B cell (primary cell): ENCODE results near the gene CELF4. TPM values are rescaled to one million over a fixed set of nuclear protein-coding genes. Genes with fewer than 3 reads are reported as not detected.

Experiments
- ATAC-seq: fragments of 200-7000 bp; cut with Tn5 transposase; one replicate; pipeline ENCODE4 v1.10.0; 2021; ENCODE audit warnings: low read depth, mild to moderate bottlenecking, moderate number of reproducible peaks, moderate library complexity
- CTCF ChIA-PET: fragments of 350-600 bp; sonication (Branson Sonifier 250); formaldehyde crosslinking; loops from one replicate; lab custom pipeline; 2021; ENCODE audit warnings: antibody characterized with exemption, inconsistent platforms; lab: Charles Lee
- POLR2A ChIA-PET: fragments of 350-600 bp; sonication (Branson Sonifier 250); formaldehyde crosslinking; loops from one replicate; lab custom pipeline; 2021; ENCODE audit warnings: antibody characterized with exemption; lab: Charles Lee
- DNase-seq: peaks from one replicate; pipeline ENCODE4 v3.0.0; 2013
- H2AFZ ChIP-seq: 2 replicates; pipeline ENCODE4 v1.6.1; 2012; ENCODE audit warnings: mild to moderate bottlenecking, low read depth, low read length; ENCODE audit not compliant: insufficient read depth, poor library complexity, severe bottlenecking
- H3K27ac ChIP-seq, 2 donors: 1 replicate in 1 of 2; 2 replicates in 1 of 2; pipeline ENCODE4 v1.5.1; 2012 to 2013; ENCODE audit warnings: low read length in 2 of 2, mild to moderate bottlenecking in 2 of 2, moderate library complexity in 1 of 2
- H3K27me3 ChIP-seq, 4 experiments: fragments of 200-600 bp in 1 of 4; sonication (generic) in 1 of 4; replicated peaks in 1 of 4; 1 replicate in 2 of 4; 2 replicates in 2 of 4; pipeline versions ENCODE4 v1.6.1 to v1.7.0; 2013 to 2016; ENCODE audit warnings: low read length in 3 of 4, mild to moderate bottlenecking in 2 of 4, mixed read lengths in 1 of 4, moderate library complexity in 1 of 4; ENCODE audit not compliant: insufficient read depth in 4 of 4, control insufficient read depth in 3 of 4; ENCODE audit errors: control extremely low read depth in 1 of 4
- H3K36me3 ChIP-seq, 2 experiments: replicated peaks in 1 of 2; 1 replicate in 1 of 2; 2 replicates in 1 of 2; pipeline versions ENCODE4 v1.6.1 to v1.7.1; 2013; ENCODE audit warnings: low read length in 1 of 2; ENCODE audit not compliant: insufficient read depth in 2 of 2, control insufficient read depth in 1 of 2; ENCODE audit errors: control extremely low read depth in 1 of 2, extremely low read depth in 1 of 2
- H3K4me1 ChIP-seq, 2 donors: fragments of 200-600 bp in 1 of 2; sonication (generic) in 1 of 2; 1 replicate in 1 of 2; 2 replicates in 1 of 2; pipeline versions ENCODE4 v1.5.1 to v1.6.1; 2013 to 2017; ENCODE audit warnings: low read length in 2 of 2; ENCODE audit not compliant: control insufficient read depth in 2 of 2, insufficient read depth in 2 of 2
- H3K4me2 ChIP-seq: replicated peaks from 2 replicates; pipeline ENCODE3; 2012; ENCODE audit warnings: mild to moderate bottlenecking, low read depth, low read length; ENCODE audit not compliant: poor library complexity, severe bottlenecking
- H3K4me3 ChIP-seq, 5 experiments: fragments of 200-600 bp in 1 of 5; sonication (generic) in 1 of 5; 1 replicate in 3 of 5; 2 replicates in 2 of 5; pipeline versions ENCODE4 v1.5.1 to v1.7.0; 2011 to 2016; ENCODE audit warnings: low read length in 4 of 5, mild to moderate bottlenecking in 4 of 5, low read depth in 2 of 5, control low read depth in 1 of 5, moderate library complexity in 1 of 5; ENCODE audit not compliant: insufficient read depth in 1 of 5; ENCODE audit errors: control extremely low read depth in 1 of 5, extremely low read depth in 1 of 5
- H3K79me2 ChIP-seq: fragments of 200-600 bp; sonication (generic); one replicate; pipeline ENCODE4 v1.6.0; 2016; ENCODE audit warnings: low read length; ENCODE audit not compliant: control insufficient read depth, insufficient read depth
- H3K9ac ChIP-seq: fragments of 200-600 bp; sonication (generic); 2 replicates; pipeline ENCODE4 v1.6.1; 2017; ENCODE audit warnings: mild to moderate bottlenecking, low read length, moderate library complexity
- H3K9me3 ChIP-seq, 3 donors: one replicate each; pipeline versions ENCODE4 v1.6.1 to v1.7.1; 2013; ENCODE audit warnings: low read length in 2 of 3; ENCODE audit not compliant: control insufficient read depth in 2 of 3, insufficient read depth in 1 of 3; ENCODE audit errors: control extremely low read depth in 1 of 3
- H4K20me1 ChIP-seq: 2 replicates; pipeline ENCODE4 v1.6.0; 2012; ENCODE audit warnings: mild to moderate bottlenecking, low read length; ENCODE audit not compliant: insufficient read depth, control insufficient read depth, poor library complexity, severe bottlenecking
- H3K27ac Mint-ChIP-seq: one replicate; pipeline ENCODE4 v1.8.0; 2021; ENCODE audit warnings: mixed read lengths
- H3K27me3 Mint-ChIP-seq: one replicate; pipeline ENCODE4 v1.8.0; 2021; ENCODE audit warnings: mixed read lengths
- H3K4me1 Mint-ChIP-seq: one replicate; pipeline ENCODE4 v1.8.0; 2021; ENCODE audit warnings: mixed read lengths
- H3K4me3 Mint-ChIP-seq: one replicate; pipeline ENCODE4 v1.8.0; 2021; ENCODE audit warnings: mixed read lengths
- H3K9me3 Mint-ChIP-seq: one replicate; pipeline ENCODE4 v1.8.0; 2022; ENCODE audit warnings: mixed read lengths; ENCODE audit not compliant: insufficient read depth
- CTCF ChIP-seq: fragments of 200-600 bp; IDR thresholded peaks from one replicate; pipeline ENCODE4 v1.8.0; 2022; ENCODE audit warnings: antibody characterized with exemption, mild to moderate bottlenecking
- EZH2 ChIP-seq: IDR thresholded peaks from 2 replicates; pipeline ENCODE4 v1.6.1; 2012; ENCODE audit warnings: borderline replicate concordance, low read depth, mild to moderate bottlenecking, moderate library complexity, low read length; ENCODE audit not compliant: insufficient read depth, poor library complexity, severe bottlenecking
- WGBS: methylation state at CpG from one replicate; pipeline ENCODE4 v1.1.5; 2013; ENCODE audit warnings: missing lambda C conversion rate; ENCODE audit not compliant: insufficient coverage; 5-methylcytosine and 5-hydroxymethylcytosine counted together
- intact Hi-C: fragments of 100-400 bp; cut with micrococcal nuclease; formaldehyde crosslinking; loops from one replicate; pipeline ENCODE4 v1.10.0; 2022
- polyA plus RNA-seq: library from polyadenylated mRNA; depleted of rRNA; stranded (reverse); fragments of >200 nt; gene quantifications from 2 replicates; pipeline ENCODE4 v1.2.3, GENCODE V29; 2012
- total RNA-seq, 2 donors: library from RNA; stranded (reverse); fragments of 120-200 nt in 1 of 2; gene quantifications; 1 replicate in 1 of 2; 2 replicates in 1 of 2; pipeline versions ENCODE4 v1.2.3 to v1.2.4, GENCODE V29; 2013 to 2022

The CELF4 gene
- total and polyA plus RNA-seq, 2 donors (not counting 1 experiment from before 2014, with no cell fraction given): not detected

- Histone ChIP-seq H3K27ac (no peak overlapping the region), H3K9ac (no peak overlapping the region), H3K27me3 (no peaks in the 10 kb centered on the region), H3K4me1 (no peaks in the 10 kb centered on the region), H4K20me1 (no peaks in the 10 kb centered on the region), H3K79me2 (no peaks in the 10 kb centered on the region), H3K4me2 (no peak overlapping the region), H2AFZ (no peak overlapping the region), H3K36me3 (no peaks in the 10 kb centered on the region), H3K4me3 (no peak overlapping the region), H3K9me3 (no peaks in the 10 kb centered on the region)
- ChIA-PET CTCF (no interaction called here), POLR2A (no interaction called here)
- no peak for ATAC-seq
- DNase-seq: no peak
- TF ChIP-seq CTCF (no peak), EZH2 (no peak)
- Mint-ChIP-seq H3K4me1 (no peaks in the 10 kb centered on the region), H3K4me3 (no peak overlapping the region), H3K27me3 (no peaks in the 10 kb centered on the region), H3K27ac (no peak overlapping the region), H3K9me3 (no peaks in the 10 kb centered on the region)
- 57% methylated on average over 5 of the region's 7 CpGs for WGBS
- intact Hi-C loops: no loop called here
Measured at GRCh38 chr18:37428288-37428974, 137.2 kb downstream of the CELF4 start.

GRCh38 chr18:37426586-37426985 is 139.0 kb downstream of the CELF4 start:
- H3K4me3 ChIP-seq: no peak overlapping the region
- TF ChIP-seq CTCF: no peak
- TF ChIP-seq EZH2: no peak
- no peaks in the 10 kb centered on the region for H3K27me3 ChIP-seq
- no peak overlapping the region for H3K9ac ChIP-seq
- DNase-seq (no peak), ATAC-seq (no peak)
- intact Hi-C loops: no loop called here
- Mint-ChIP-seq H3K27ac (no peak overlapping the region), H3K4me1 (no peaks in the 10 kb centered on the region), H3K9me3 (no peaks in the 10 kb centered on the region), H3K27me3 (peaks cover 3% of the 10 kb centered on the region), H3K4me3 (no peak overlapping the region)
- H4K20me1 ChIP-seq: no peaks in the 10 kb centered on the region
- no peak overlapping the region for H3K4me2 ChIP-seq
- CTCF ChIA-PET: no interaction called here
- POLR2A ChIA-PET: no interaction called here
- H3K4me1 ChIP-seq: no peaks in the 10 kb centered on the region
- H3K79me2 ChIP-seq: no peaks in the 10 kb centered on the region
- 96% methylated on average over 11 of the region's 15 CpGs for WGBS
- H3K9me3 ChIP-seq: no peaks in the 10 kb centered on the region
- no peak overlapping the region for H3K27ac ChIP-seq
- no peak overlapping the region for H2AFZ ChIP-seq
- H3K36me3 ChIP-seq: no peaks in the 10 kb centered on the region
